GM19043 (cell line): Measurements from ENCODE around the gene CCDC27.

Experiments used
- ATAC-seq: cut with Tn5 transposase; IDR thresholded peaks from one replicate; pipeline ENCODE4 v1.9.1; 2021; ENCODE audit warnings: low read depth; ENCODE audit not compliant: unreplicated experiment

Gene CCDC27

GRCh38 chr1:3774276-3774945 is 22.2 kb downstream of the CCDC27 start:
- no peak for ATAC-seq

GRCh38 chr1:3774946-3775489 is 22.8 kb downstream of the CCDC27 start:
- no peak for ATAC-seq

GRCh38 chr1:3775490-3776230 is 23.4 kb downstream of the CCDC27 start:
- ATAC-seq: no peak

GRCh38 chr1:3776231-3776961 is 24.1 kb downstream of the CCDC27 start:
- ATAC-seq: no peak

- ATAC-seq: no peak
Measured at GRCh38 chr1:3777078-3777547, 24.9 kb downstream of the CCDC27 start.

- ATAC-seq: no peak
Measured at GRCh38 chr1:3777647-3778589, 25.7 kb downstream of the CCDC27 start.

- no peak for ATAC-seq
Measured at GRCh38 chr1:3778590-3779264, 26.5 kb downstream of the CCDC27 start.

- no peak for ATAC-seq
Measured at GRCh38 chr1:3779265-3779911, 27.1 kb downstream of the CCDC27 start.

- ATAC-seq: no peak
Measured at GRCh38 chr1:3779912-3780416, 27.7 kb downstream of the CCDC27 start.

GRCh38 chr1:3780901-3781300 is 28.7 kb downstream of the CCDC27 start:
- ATAC-seq: no peak

GRCh38 chr1:3783651-3784474 is 31.6 kb downstream of the CCDC27 start:
- no peak for ATAC-seq

GRCh38 chr1:3785045-3785444 is 32.8 kb downstream of the CCDC27 start:
- no peak for ATAC-seq

- ATAC-seq: no peak
Measured at GRCh38 chr1:3785456-3786157, 33.4 kb downstream of the CCDC27 start.

- ATAC-seq: no peak
Measured at GRCh38 chr1:3786468-3787348, 34.5 kb downstream of the CCDC27 start.

GRCh38 chr1:3787349-3787715 is 35.1 kb downstream of the CCDC27 start:
- ATAC-seq: no peak
